ENCODE results near the gene OTUD5.

OTUD5 gene

GRCh38 chrX:48920718-48921104, 36.7 kb downstream of the OTUD5 start:
- Histone ChIP-seq H2AFZ (ENCODE audit: insufficient read depth, low read length, poor library complexity) (no peak overlapping the region), H3K18ac (ENCODE audit: low read length) (no peak overlapping the region), H4K91ac (ENCODE audit: low read depth, low read length) (no peak overlapping the region), H3K9ac (ENCODE audit: low read length) (no peak overlapping the region), H3K4ac (ENCODE audit: low read depth, low read length) (no peak overlapping the region), H3K23ac (ENCODE audit: low read length) (no peak overlapping the region), H3K79me2 (ENCODE audit: control insufficient read depth, insufficient read depth, low read length, poor library complexity) (no peaks in the 10 kb centered on the region), H4K8ac (ENCODE audit: low read depth, low read length) (no peak overlapping the region), H2BK120ac (ENCODE audit: insufficient read depth, low read length, poor library complexity) (no peak overlapping the region), H4K12ac (ENCODE audit: low read depth, low read length) (no peak overlapping the region), H3K4me3 (ENCODE audit: low read depth, low read length) (no peak overlapping the region), H3K14ac (ENCODE audit: low read length) (no peak overlapping the region), H3K4me1 (ENCODE audit: control insufficient read depth in 1 of 2, insufficient read depth in 2 of 2, low read length in 2 of 2) (peaks cover 5 to 14% of the 10 kb centered on the region in 2 experiments), H3K79me1 (ENCODE audit: low read length) (no peaks in the 10 kb centered on the region), H2BK5ac (ENCODE audit: low read depth, low read length, poor library complexity) (no peak overlapping the region), H3K9me3 (ENCODE audit: insufficient read depth, low read depth, low read length) (no peaks in the 10 kb centered on the region), H2BK12ac (ENCODE audit: low read length) (no peak overlapping the region), H3K27ac (ENCODE audit: low read depth, low read length) (no peak overlapping the region), H2AK5ac (ENCODE audit: low read length) (no peak overlapping the region), H3K27me3 (ENCODE audit: insufficient read depth, low read length) (no peaks in the 10 kb centered on the region), H3K36me3 (ENCODE audit: control insufficient read depth in 1 of 2, insufficient read depth in 2 of 2, low read length in 2 of 2) (peaks cover 30 to 32% of the 10 kb centered on the region in 2 experiments), H3K4me2 (ENCODE audit: low read length) (no peak overlapping the region)
- WGBS (ENCODE audit: extremely low coverage, insufficient coverage, insufficient read length), result no CpG with 5 or more reads among the region's 4 CpGs
- no peak for DNase-seq

- Histone ChIP-seq H3K27ac (ENCODE audit: low read depth, low read length) (no peak overlapping the region), H3K14ac (ENCODE audit: low read length) (no peak overlapping the region), H2BK120ac (ENCODE audit: insufficient read depth, low read length, poor library complexity) (no peak overlapping the region), H3K4ac (ENCODE audit: low read depth, low read length) (no peak overlapping the region), H3K79me2 (ENCODE audit: control insufficient read depth, insufficient read depth, low read length, poor library complexity) (no peaks in the 10 kb centered on the region), H4K8ac (ENCODE audit: low read depth, low read length) (no peak overlapping the region), H3K23ac (ENCODE audit: low read length) (no peak overlapping the region), H2BK12ac (ENCODE audit: low read length) (no peak overlapping the region), H3K79me1 (ENCODE audit: low read length) (no peaks in the 10 kb centered on the region), H3K36me3 (ENCODE audit: control insufficient read depth in 1 of 2, insufficient read depth in 2 of 2, low read length in 2 of 2) (peaks cover 25 to 28% of the 10 kb centered on the region in 2 experiments), H3K9ac (ENCODE audit: low read length) (no peak overlapping the region), H2AFZ (ENCODE audit: insufficient read depth, low read length, poor library complexity) (no peak overlapping the region), H3K18ac (ENCODE audit: low read length) (no peak overlapping the region), H3K27me3 (ENCODE audit: insufficient read depth, low read length) (no peaks in the 10 kb centered on the region), H2AK5ac (ENCODE audit: low read length) (no peak overlapping the region), H2BK5ac (ENCODE audit: low read depth, low read length, poor library complexity) (no peak overlapping the region), H3K4me1 (ENCODE audit: control insufficient read depth in 1 of 2, insufficient read depth in 2 of 2, low read length in 2 of 2) (peaks cover 5 to 14% of the 10 kb centered on the region in 2 experiments), H4K12ac (ENCODE audit: low read depth, low read length) (no peak overlapping the region), H4K91ac (ENCODE audit: low read depth, low read length) (no peak overlapping the region), H3K4me2 (ENCODE audit: low read length) (peak overlapping the region; percentile 81), H3K4me3 (ENCODE audit: low read depth, low read length) (no peak overlapping the region), H3K9me3 (ENCODE audit: insufficient read depth, low read depth, low read length) (no peaks in the 10 kb centered on the region)
- no peak for DNase-seq
- no CpG with 5 or more reads among the region's 8 CpGs for WGBS (ENCODE audit: extremely low coverage, insufficient coverage, insufficient read length)
Observed at GRCh38 chrX:48919947-48920717, 37.3 kb downstream of the OTUD5 start.

- no peak overlapping the region for H2AK5ac ChIP-seq (ENCODE audit: low read length)
- H3K9ac ChIP-seq (ENCODE audit: low read length), result no peak overlapping the region
- no peak overlapping the region for H2BK12ac ChIP-seq (ENCODE audit: low read length)
- H2AFZ ChIP-seq (ENCODE audit: insufficient read depth, low read length, poor library complexity), result no peak overlapping the region
- H2BK120ac ChIP-seq (ENCODE audit: insufficient read depth, low read length, poor library complexity), result no peak overlapping the region
- H3K23ac ChIP-seq (ENCODE audit: low read length), result no peak overlapping the region
- H4K8ac ChIP-seq (ENCODE audit: low read depth, low read length), result no peak overlapping the region
- no peaks in the 10 kb centered on the region for H3K79me2 ChIP-seq (ENCODE audit: control insufficient read depth, insufficient read depth, low read length, poor library complexity)
- no peak overlapping the region for H3K4ac ChIP-seq (ENCODE audit: low read depth, low read length)
- H3K4me1 ChIP-seq (ENCODE audit: control insufficient read depth in 1 of 2, insufficient read depth in 2 of 2, low read length in 2 of 2), result peaks cover 5 to 14% of the 10 kb centered on the region in 2 experiments
- peak overlapping the region; percentile 33 for H3K27ac ChIP-seq (ENCODE audit: low read depth, low read length)
- WGBS (ENCODE audit: extremely low coverage, insufficient coverage, insufficient read length), result no CpG with 5 or more reads among the region's 15 CpGs
- no peak for DNase-seq
- no peak overlapping the region for H4K91ac ChIP-seq (ENCODE audit: low read depth, low read length)
- H3K79me1 ChIP-seq (ENCODE audit: low read length), result no peaks in the 10 kb centered on the region
- H3K14ac ChIP-seq (ENCODE audit: low read length), result no peak overlapping the region
- no peak overlapping the region for H2BK5ac ChIP-seq (ENCODE audit: low read depth, low read length, poor library complexity)
- peaks cover 23 to 26% of the 10 kb centered on the region in 2 experiments for H3K36me3 ChIP-seq (ENCODE audit: control insufficient read depth in 1 of 2, insufficient read depth in 2 of 2, low read length in 2 of 2)
- no peaks in the 10 kb centered on the region for H3K9me3 ChIP-seq (ENCODE audit: insufficient read depth, low read depth, low read length)
- no peak overlapping the region for H4K12ac ChIP-seq (ENCODE audit: low read depth, low read length)
- H3K4me2 ChIP-seq (ENCODE audit: low read length), result peak overlapping the region; percentile 81
- H3K27me3 ChIP-seq (ENCODE audit: insufficient read depth, low read length), result no peaks in the 10 kb centered on the region
- H3K4me3 ChIP-seq (ENCODE audit: low read depth, low read length), result no peak overlapping the region
- no peak overlapping the region for H3K18ac ChIP-seq (ENCODE audit: low read length)
Observed at GRCh38 chrX:48919360-48919841, 38.0 kb downstream of the OTUD5 start.

GRCh38 chrX:48918643-48919340, 38.6 kb downstream of the OTUD5 start, which contains the start of gene PIM2:
Gene PIM2, minus strand, starts transcription at chrX:48919024. Its CDS starts 190 bp downstream, at chrX:48918834.
- peak within 1 kb of the TSS; percentile 89 for H3K4me2 ChIP-seq (ENCODE audit: low read length)
- H3K79me2 ChIP-seq (ENCODE audit: control insufficient read depth, insufficient read depth, low read length, poor library complexity), result no peaks in the 10 kb centered on the region
- H3K27me3 ChIP-seq (ENCODE audit: insufficient read depth, low read length), result no peaks in the 10 kb centered on the region
- no peak within 1 kb of the TSS for H2BK5ac ChIP-seq (ENCODE audit: low read depth, low read length, poor library complexity)
- no peaks in the 10 kb centered on the region for H3K9me3 ChIP-seq (ENCODE audit: insufficient read depth, low read depth, low read length)
- no peak within 1 kb of the TSS for H2BK12ac ChIP-seq (ENCODE audit: low read length)
- no peak within 1 kb of the TSS for H3K14ac ChIP-seq (ENCODE audit: low read length)
- peak within 1 kb of the TSS; percentile 73 for H3K4me3 ChIP-seq (ENCODE audit: low read depth, low read length)
- no peak within 1 kb of the TSS for H3K18ac ChIP-seq (ENCODE audit: low read length)
- peak within 1 kb of the TSS; percentile 58 for H3K9ac ChIP-seq (ENCODE audit: low read length)
- peak; percentile 82 to 83 for DNase-seq
- H2AFZ ChIP-seq (ENCODE audit: insufficient read depth, low read length, poor library complexity), result peak within 1 kb of the TSS; percentile 66
- no peaks in the 10 kb centered on the region for H3K79me1 ChIP-seq (ENCODE audit: low read length)
- no peak within 1 kb of the TSS for H2AK5ac ChIP-seq (ENCODE audit: low read length)
- no peak within 1 kb of the TSS for H2BK120ac ChIP-seq (ENCODE audit: insufficient read depth, low read length, poor library complexity)
- no peak within 1 kb of the TSS for H3K4ac ChIP-seq (ENCODE audit: low read depth, low read length)
- H3K36me3 ChIP-seq (ENCODE audit: control insufficient read depth in 1 of 2, insufficient read depth in 2 of 2, low read length in 2 of 2), result peaks cover 20 to 25% of the 10 kb centered on the region in 2 experiments
- H4K91ac ChIP-seq (ENCODE audit: low read depth, low read length), result no peak within 1 kb of the TSS
- H3K23ac ChIP-seq (ENCODE audit: low read length), result no peak within 1 kb of the TSS
- H4K12ac ChIP-seq (ENCODE audit: low read depth, low read length), result no peak within 1 kb of the TSS
- peaks cover 5 to 14% of the 10 kb centered on the region in 2 experiments for H3K4me1 ChIP-seq (ENCODE audit: control insufficient read depth in 1 of 2, insufficient read depth in 2 of 2, low read length in 2 of 2)
- whole genome bisulfite sequencing (ENCODE audit: extremely low coverage, insufficient coverage, insufficient read length), result no CpG with 5 or more reads among the region's 55 CpGs
- H3K27ac ChIP-seq (ENCODE audit: low read depth, low read length), result peak within 1 kb of the TSS; percentile 33
- H4K8ac ChIP-seq (ENCODE audit: low read depth, low read length), result no peak within 1 kb of the TSS

Data from trophoblast cell (in vitro differentiated cells and primary cell).